CD4-positive, CD25-positive, alpha-beta regulatory T cell (primary cell): ENCODE data around the gene STK31. TPM values are rescaled to one million over a fixed set of nuclear protein-coding genes. Genes with fewer than 3 reads are reported as not detected.
A peak's percentile ranks its signal among the peaks of the same experiment; 100 is the strongest.
"Not testable (repeated sequence)": the region's sequence is repeated elsewhere in the genome, so short reads cannot be mapped to it uniquely, and the experiment has no call there.

Experiments used
- ATAC-seq, 2 donors: fragments of 150-1000 bp; cut with Tn5 transposase; one replicate each; pipeline ENCODE4 v1.10.0; 2021; ENCODE audit warnings: low read depth in 2 of 2, moderate number of reproducible peaks in 2 of 2, moderate library complexity in 1 of 2
- DNase-seq, 3 donors: peaks; one replicate each; pipeline versions ENCODE4 v3.0.0 to v3.0.0-alpha.2; 2012 to 2022; ENCODE audit warnings: mixed read lengths in 1 of 3
- H3K27ac ChIP-seq: one replicate; pipeline ENCODE4 v1.7.0; 2013; ENCODE audit warnings: mild to moderate bottlenecking, low read length; ENCODE audit not compliant: insufficient read depth, poor library complexity, severe bottlenecking
- H3K27me3 ChIP-seq: one replicate; pipeline ENCODE4 v1.7.0; 2013; ENCODE audit warnings: low read length; ENCODE audit not compliant: control insufficient read depth, insufficient read depth
- H3K36me3 ChIP-seq: one replicate; pipeline ENCODE4 v1.7.0; 2013; ENCODE audit warnings: mild to moderate bottlenecking, low read length, moderate library complexity; ENCODE audit not compliant: control insufficient read depth, insufficient read depth
- H3K4me1 ChIP-seq: 2 replicates; pipeline ENCODE4 v1.7.0; 2013; ENCODE audit warnings: mild to moderate bottlenecking, low read length; ENCODE audit not compliant: insufficient read depth, control insufficient read depth, poor library complexity, severe bottlenecking
- H3K4me3 ChIP-seq: one replicate; pipeline ENCODE4 v1.7.0; 2013; ENCODE audit warnings: low read depth, mild to moderate bottlenecking, low read length, moderate library complexity
- H3K9me3 ChIP-seq, 2 experiments: 1 replicate in 1 of 2; 2 replicates in 1 of 2; pipeline ENCODE4 v1.7.0; 2013; ENCODE audit warnings: low read length in 2 of 2, mild to moderate bottlenecking in 1 of 2, moderate library complexity in 1 of 2; ENCODE audit not compliant: control insufficient read depth in 2 of 2
- H3K27ac Mint-ChIP-seq, 3 donors: one replicate each; pipeline ENCODE4 v1.8.0; 2020 to 2022; ENCODE audit warnings: mild to moderate bottlenecking in 3 of 3, mixed read lengths in 3 of 3, moderate library complexity in 2 of 3
- H3K27me3 Mint-ChIP-seq: one replicate; pipeline ENCODE4 v1.8.0; 2022; ENCODE audit warnings: mild to moderate bottlenecking, mixed read lengths
- H3K36me3 Mint-ChIP-seq: one replicate; pipeline ENCODE4 v1.8.0; 2020; ENCODE audit warnings: mixed read lengths
- H3K4me1 Mint-ChIP-seq, 4 donors: one replicate each; pipeline ENCODE4 v1.8.0; 2020 to 2022; ENCODE audit warnings: mixed read lengths in 4 of 4, mild to moderate bottlenecking in 1 of 4
- H3K4me3 Mint-ChIP-seq, 4 donors: one replicate each; pipeline ENCODE4 v1.8.0; 2020 to 2022; ENCODE audit warnings: mild to moderate bottlenecking in 4 of 4, mixed read lengths in 4 of 4, moderate library complexity in 3 of 4
- H3K9me3 Mint-ChIP-seq, 7 donors: one replicate each; pipeline ENCODE4 v1.8.0; 2020 to 2022; ENCODE audit warnings: mixed read lengths in 7 of 7, mild to moderate bottlenecking in 3 of 7, moderate library complexity in 2 of 7
- polyA plus RNA-seq, 4 donors: library from polyadenylated mRNA; unstranded; fragments of 300-500 nt; fragmentation: Illumina TruSeq; gene quantifications; one replicate each; pipeline ENCODE4 v1.2.3, GENCODE V29; 2021
- total RNA-seq: library from RNA; stranded (reverse); gene quantifications from one replicate; pipeline ENCODE4 v1.2.3, GENCODE V29; 2022

Gene STK31
- total and polyA plus RNA-seq, 5 donors from 2014 or later: 0.11 to 0.44 TPM; not detected in 3

- H3K4me1 ChIP-seq: no peaks in the 10 kb centered on the region
- H3K4me3 Mint-ChIP-seq: no peak overlapping the region
- no peak overlapping the region for H3K27ac Mint-ChIP-seq
- H3K9me3 ChIP-seq: no peaks in the 10 kb centered on the region
- no peaks in the 10 kb centered on the region for H3K9me3 Mint-ChIP-seq
- no peak overlapping the region for H3K4me3 ChIP-seq
- no peaks in the 10 kb centered on the region for H3K36me3 ChIP-seq
- no peak for DNase-seq
- ATAC-seq: no peak
- no peak overlapping the region for H3K27ac ChIP-seq
- H3K27me3 ChIP-seq: no peaks in the 10 kb centered on the region
- H3K4me1 Mint-ChIP-seq: peaks cover 0 to 4% (median under 1%) of the 10 kb centered on the region in 4 donors
- peaks cover 4% of the 10 kb centered on the region for H3K27me3 Mint-ChIP-seq
- H3K36me3 Mint-ChIP-seq: no peaks in the 10 kb centered on the region
Observed at GRCh38 chr7:23714579-23714978, 4.6 kb downstream of the STK31 start.

GRCh38 chr7:23715099-23715498, 5.1 kb downstream of the STK31 start:
- Mint-ChIP-seq H3K27ac (no peak overlapping the region), H3K9me3 (no peaks in the 10 kb centered on the region), H3K4me1 (peaks cover 0 to 4% (median under 1%) of the 10 kb centered on the region in 4 donors), H3K4me3 (no peak overlapping the region), H3K36me3 (no peaks in the 10 kb centered on the region), H3K27me3 (peaks cover 4% of the 10 kb centered on the region)
- H3K9me3 ChIP-seq: no peaks in the 10 kb centered on the region
- no peaks in the 10 kb centered on the region for H3K36me3 ChIP-seq
- ATAC-seq (no peak), DNase-seq (no peak)
- no peaks in the 10 kb centered on the region for H3K4me1 ChIP-seq
- H3K4me3 ChIP-seq: no peak overlapping the region
- no peaks in the 10 kb centered on the region for H3K27me3 ChIP-seq
- no peak overlapping the region for H3K27ac ChIP-seq

- Histone ChIP-seq H3K4me3 (no peak overlapping the region), H3K27ac (no peak overlapping the region), H3K4me1 (no peaks in the 10 kb centered on the region), H3K36me3 (no peaks in the 10 kb centered on the region), H3K27me3 (no peaks in the 10 kb centered on the region), H3K9me3 (no peaks in the 10 kb centered on the region)
- Mint-ChIP-seq H3K4me3 (no peak overlapping the region), H3K9me3 (no peaks in the 10 kb centered on the region), H3K4me1 (no peaks in the 10 kb centered on the region), H3K27me3 (peaks cover 4% of the 10 kb centered on the region), H3K27ac (peak overlapping the region in 1 of 3 donors; percentile 5), H3K36me3 (no peaks in the 10 kb centered on the region)
- DNase-seq (no peak), ATAC-seq (no peak)
Observed at GRCh38 chr7:23717788-23718187, 7.8 kb downstream of the STK31 start.

GRCh38 chr7:23721456-23721855, 11.4 kb downstream of the STK31 start:
- H3K4me3 Mint-ChIP-seq: no peak overlapping the region
- Histone ChIP-seq H3K4me1 (no peaks in the 10 kb centered on the region), H3K4me3 (no peak overlapping the region), H3K36me3 (no peaks in the 10 kb centered on the region), H3K9me3 (no peaks in the 10 kb centered on the region), H3K27ac (no peak overlapping the region), H3K27me3 (no peaks in the 10 kb centered on the region)
- no peak overlapping the region for H3K27ac Mint-ChIP-seq
- DNase-seq (no peak), ATAC-seq (no peak)
- H3K9me3 Mint-ChIP-seq: no peaks in the 10 kb centered on the region
- H3K4me1 Mint-ChIP-seq: no peaks in the 10 kb centered on the region
- peaks cover 4% of the 10 kb centered on the region for H3K27me3 Mint-ChIP-seq
- no peaks in the 10 kb centered on the region for H3K36me3 Mint-ChIP-seq

GRCh38 chr7:23722587-23723216, 12.7 kb downstream of the STK31 start:
- H3K4me1 Mint-ChIP-seq, ATAC-seq, H3K27me3 ChIP-seq, H3K27ac Mint-ChIP-seq, H3K36me3 ChIP-seq, H3K4me3 Mint-ChIP-seq, H3K27ac ChIP-seq, H3K27me3 Mint-ChIP-seq, H3K4me3 ChIP-seq, H3K4me1 ChIP-seq, H3K36me3 Mint-ChIP-seq, DNase-seq, H3K9me3 Mint-ChIP-seq, H3K9me3 ChIP-seq: not testable (repeated sequence)

- H3K36me3 Mint-ChIP-seq, H3K4me3 Mint-ChIP-seq, H3K4me1 ChIP-seq, H3K27me3 Mint-ChIP-seq, H3K4me3 ChIP-seq, H3K36me3 ChIP-seq, H3K27me3 ChIP-seq, H3K4me1 Mint-ChIP-seq, H3K27ac Mint-ChIP-seq, H3K9me3 Mint-ChIP-seq, H3K27ac ChIP-seq, H3K9me3 ChIP-seq, DNase-seq, ATAC-seq: not testable (repeated sequence)
Observed at GRCh38 chr7:23724113-23724512, 14.1 kb downstream of the STK31 start.

GRCh38 chr7:23742051-23742450, 32.0 kb downstream of the STK31 start:
- Histone ChIP-seq H3K4me3 (no peak overlapping the region), H3K9me3 (peaks cover 7 to 23% of the 10 kb centered on the region in 2 experiments), H3K27ac (no peak overlapping the region), H3K4me1 (no peaks in the 10 kb centered on the region), H3K36me3 (no peaks in the 10 kb centered on the region), H3K27me3 (no peaks in the 10 kb centered on the region)
- DNase-seq (no peak), ATAC-seq (no peak)
- Mint-ChIP-seq H3K4me1 (no peaks in the 10 kb centered on the region), H3K36me3 (no peaks in the 10 kb centered on the region), H3K27ac (no peak overlapping the region), H3K4me3 (no peak overlapping the region), H3K27me3 (peaks cover 16% of the 10 kb centered on the region), H3K9me3 (peaks cover 0 to 31% (median 8%) of the 10 kb centered on the region in 7 donors)

GRCh38 chr7:23743226-23743625, 33.2 kb downstream of the STK31 start:
- H3K4me3 Mint-ChIP-seq: no peak overlapping the region
- peaks cover 16% of the 10 kb centered on the region for H3K27me3 Mint-ChIP-seq
- no peak for ATAC-seq
- H3K9me3 Mint-ChIP-seq: peaks cover 0 to 31% (median 8%) of the 10 kb centered on the region in 7 donors
- Histone ChIP-seq H3K27ac (no peak overlapping the region), H3K27me3 (no peaks in the 10 kb centered on the region), H3K9me3 (peaks cover 7 to 23% of the 10 kb centered on the region in 2 experiments), H3K36me3 (no peaks in the 10 kb centered on the region), H3K4me3 (no peak overlapping the region), H3K4me1 (no peaks in the 10 kb centered on the region)
- H3K27ac Mint-ChIP-seq: no peak overlapping the region
- no peaks in the 10 kb centered on the region for H3K4me1 Mint-ChIP-seq
- peaks cover 6% of the 10 kb centered on the region for H3K36me3 Mint-ChIP-seq
- DNase-seq: no peak
